ENCODE measurements around the gene GFPT1.

- TF ChIP-seq EZH2 (IDR thresholded peaks at IDR 0.05; ENCODE audit: insufficient read depth, low read length), result no peak
- no peak for TF ChIP-seq CTCF (IDR thresholded peaks at IDR 0.05; ENCODE audit: insufficient read depth, low read depth, low read length)
Measured at GRCh38 chr2:69298261-69298660, 88.8 kb downstream of the GFPT1 start.

Data from astrocyte (in vitro differentiated cells and primary cell).